Neuronal stem cell (in vitro differentiated cells): ENCODE data around the gene PIR.

Source experiments
- DNase-seq: peaks from one replicate; pipeline ENCODE4 v3.0.0-alpha.2; 2013; ENCODE audit warnings: low spot score
- H2AFZ ChIP-seq: one replicate; pipeline ENCODE4 v1.6.1; 2013; ENCODE audit warnings: mild to moderate bottlenecking, low read length, inconsistent platforms
- H2AK5ac ChIP-seq: 2 replicates; pipeline ENCODE4 v1.6.1; 2013; ENCODE audit warnings: low read depth, mild to moderate bottlenecking, inconsistent platforms, low read length, moderate library complexity, mixed read lengths
- H2BK120ac ChIP-seq: 2 replicates; pipeline ENCODE4 v1.6.1; 2013; ENCODE audit warnings: low read depth, mild to moderate bottlenecking, inconsistent platforms, low read length, moderate library complexity, mixed read lengths
- H2BK12ac ChIP-seq: one replicate; pipeline ENCODE4 v1.6.1; 2013; ENCODE audit warnings: low read length, inconsistent platforms
- H2BK15ac ChIP-seq: 2 replicates; pipeline ENCODE4 v1.6.1; 2013; ENCODE audit warnings: mild to moderate bottlenecking, low read length, inconsistent platforms, mixed read lengths
- H2BK5ac ChIP-seq: one replicate; pipeline ENCODE4 v1.6.1; 2013; ENCODE audit warnings: inconsistent platforms, mild to moderate bottlenecking, low read length, moderate library complexity
- H3K14ac ChIP-seq: one replicate; pipeline ENCODE4 v1.6.1; 2013; ENCODE audit warnings: low read length, inconsistent platforms
- H3K18ac ChIP-seq: 2 replicates; pipeline ENCODE4 v1.6.1; 2013; ENCODE audit warnings: low read length, inconsistent platforms
- H3K23ac ChIP-seq: 2 replicates; pipeline ENCODE4 v1.6.1; 2013; ENCODE audit warnings: low read depth, mild to moderate bottlenecking, mixed read lengths, low read length, inconsistent platforms; ENCODE audit not compliant: poor library complexity
- H3K27ac ChIP-seq: replicated peaks from 3 replicates; pipeline ENCODE4 v1.5.1; 2013; ENCODE audit warnings: low read length, inconsistent platforms
- H3K27me3 ChIP-seq, 3 experiments: 2 replicates each; pipeline ENCODE4 v1.6.1; 2013; ENCODE audit warnings: low read length in 3 of 3, mild to moderate bottlenecking in 2 of 3, inconsistent platforms in 1 of 3, low read depth in 1 of 3, mixed read lengths in 1 of 3, moderate library complexity in 1 of 3; ENCODE audit not compliant: control insufficient read depth in 3 of 3, insufficient read depth in 3 of 3
- H3K36me3 ChIP-seq, 2 donors: replicated peaks in 1 of 2; 2 replicates each; pipeline ENCODE4 v1.6.1; 2013; ENCODE audit warnings: low read length in 2 of 2; ENCODE audit not compliant: control insufficient read depth in 2 of 2, insufficient read depth in 2 of 2
- H3K4ac ChIP-seq: 2 replicates; pipeline ENCODE4 v1.6.1; 2013; ENCODE audit warnings: inconsistent platforms, mild to moderate bottlenecking, low read length, moderate library complexity
- H3K4me1 ChIP-seq, 2 donors: 1 replicate in 1 of 2; 2 replicates in 1 of 2; pipeline ENCODE4 v1.6.1; 2013; ENCODE audit warnings: low read length in 2 of 2, low read depth in 1 of 2; ENCODE audit not compliant: control insufficient read depth in 2 of 2, insufficient read depth in 1 of 2
- H3K4me2 ChIP-seq: one replicate; pipeline ENCODE4 v1.6.1; 2013; ENCODE audit warnings: mild to moderate bottlenecking, low read length, inconsistent platforms; ENCODE audit not compliant: insufficient read depth, poor library complexity, severe bottlenecking
- H3K4me3 ChIP-seq, 2 donors: 2 replicates each; pipeline ENCODE4 v1.5.1; 2013; ENCODE audit warnings: low read length in 2 of 2, mild to moderate bottlenecking in 2 of 2, inconsistent platforms in 1 of 2, moderate library complexity in 1 of 2
- H3K79me1 ChIP-seq: one replicate; pipeline ENCODE4 v1.6.1; 2013; ENCODE audit warnings: low read depth, mild to moderate bottlenecking, inconsistent platforms, low read length, moderate library complexity
- H3K9ac ChIP-seq: one replicate; pipeline ENCODE4 v1.6.1; 2013; ENCODE audit warnings: mild to moderate bottlenecking, low read depth, low read length, inconsistent platforms; ENCODE audit not compliant: poor library complexity
- H3K9me3 ChIP-seq, 2 donors: replicated peaks in 1 of 2; 2 replicates each; pipeline versions ENCODE3 to v1.6.1; 2013; ENCODE audit warnings: low read length in 2 of 2, mild to moderate bottlenecking in 2 of 2, inconsistent platforms in 1 of 2, low read depth in 1 of 2, mixed read lengths in 1 of 2, moderate library complexity in 1 of 2; ENCODE audit not compliant: control insufficient read depth in 2 of 2, insufficient read depth in 1 of 2
- H4K8ac ChIP-seq: one replicate; pipeline ENCODE4 v1.6.1; 2013; ENCODE audit warnings: low read depth, mild to moderate bottlenecking, inconsistent platforms, low read length, moderate library complexity
- H4K91ac ChIP-seq: one replicate; pipeline ENCODE4 v1.6.1; 2013; ENCODE audit warnings: low read length, low read depth, mild to moderate bottlenecking, inconsistent platforms; ENCODE audit not compliant: poor library complexity
- WGBS, 2 donors: extraction: QIAGEN DNeasy Blood & Tissue Kit; methylation state at CpG; one replicate each; pipeline ENCODE4 v1.1.7; 2013; ENCODE audit warnings: missing lambda C conversion rate in 2 of 2, mixed read lengths in 1 of 2; ENCODE audit not compliant: insufficient read length in 2 of 2, insufficient replicate concordance in 1 of 2; ENCODE audit errors: extremely low coverage in 2 of 2; 5-methylcytosine and 5-hydroxymethylcytosine counted together

Gene PIR

GRCh38 chrX:15514279-15514678, 21.1 kb upstream of the PIR start:
- no peak overlapping the region for H3K14ac ChIP-seq
- no peak overlapping the region for H4K8ac ChIP-seq
- no peak overlapping the region for H3K4me2 ChIP-seq
- no peaks in the 10 kb centered on the region for H3K9me3 ChIP-seq
- no peak overlapping the region for H3K18ac ChIP-seq
- H2BK120ac ChIP-seq: no peak overlapping the region
- H3K9ac ChIP-seq: no peak overlapping the region
- H3K23ac ChIP-seq: no peak overlapping the region
- peaks cover 0 to 13% of the 10 kb centered on the region in 2 donors for H3K4me1 ChIP-seq
- no peak overlapping the region for H2AK5ac ChIP-seq
- no peaks in the 10 kb centered on the region for H3K27me3 ChIP-seq
- H2BK12ac ChIP-seq: no peak overlapping the region
- H3K4me3 ChIP-seq: no peak overlapping the region
- no peaks in the 10 kb centered on the region for H3K36me3 ChIP-seq
- no peak overlapping the region for H2BK5ac ChIP-seq
- WGBS, 2 donors: no CpG with 5 or more reads among the region's 1 CpG
- H2BK15ac ChIP-seq: no peak overlapping the region
- no peak overlapping the region for H3K4ac ChIP-seq
- H3K79me1 ChIP-seq: no peaks in the 10 kb centered on the region
- H3K27ac ChIP-seq: no peak overlapping the region
- no peak overlapping the region for H2AFZ ChIP-seq
- no peak overlapping the region for H4K91ac ChIP-seq
- DNase-seq: no peak

DNA sequence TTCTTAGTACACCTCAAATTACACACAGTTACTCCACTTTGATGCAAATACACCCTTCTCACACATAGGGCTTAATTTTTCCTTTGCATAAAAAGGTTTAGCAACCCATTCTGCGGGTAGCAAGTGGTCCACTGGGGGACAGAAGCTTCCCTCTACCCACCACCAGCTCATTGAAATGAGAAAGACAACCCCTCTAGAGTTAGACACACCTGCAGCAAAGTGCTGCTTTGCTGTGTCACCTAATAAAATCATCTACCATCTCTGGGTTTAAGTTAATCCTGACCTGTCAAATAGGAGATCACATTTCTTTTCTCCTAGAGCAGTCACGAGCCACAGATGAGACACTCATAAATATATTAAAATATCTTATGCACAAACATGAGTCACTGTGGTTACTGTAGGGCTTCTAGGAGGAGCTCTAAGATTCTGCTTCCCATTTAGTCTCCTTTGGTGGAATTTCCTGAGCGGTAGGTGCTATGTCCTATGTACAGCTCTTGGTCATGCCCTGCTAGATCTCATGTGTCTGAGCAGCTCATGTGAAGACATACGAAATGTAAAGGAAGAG, 19.4 kb upstream of the PIR start:
- H2BK5ac ChIP-seq: no peak overlapping the region
- H2AK5ac ChIP-seq: no peak overlapping the region
- no CpG with 5 or more reads among the region's 4 CpGs for WGBS, 2 donors
- H2BK15ac ChIP-seq: no peak overlapping the region
- H3K27ac ChIP-seq: no peak overlapping the region
- no peak overlapping the region for H2BK12ac ChIP-seq
- H3K4me2 ChIP-seq: no peak overlapping the region
- no peak overlapping the region for H3K4me3 ChIP-seq
- no peak overlapping the region for H2BK120ac ChIP-seq
- no peaks in the 10 kb centered on the region for H3K36me3 ChIP-seq
- no peaks in the 10 kb centered on the region for H3K9me3 ChIP-seq
- no peak overlapping the region for H3K18ac ChIP-seq
- no peak overlapping the region for H3K23ac ChIP-seq
- H3K9ac ChIP-seq: no peak overlapping the region
- H3K14ac ChIP-seq: no peak overlapping the region
- H3K4ac ChIP-seq: no peak overlapping the region
- no peaks in the 10 kb centered on the region for H3K27me3 ChIP-seq
- DNase-seq: no peak
- H3K79me1 ChIP-seq: no peaks in the 10 kb centered on the region
- H4K8ac ChIP-seq: no peak overlapping the region
- no peak overlapping the region for H2AFZ ChIP-seq
- peaks cover 0 to 13% of the 10 kb centered on the region in 2 donors for H3K4me1 ChIP-seq
- H4K91ac ChIP-seq: no peak overlapping the region

- no CpG with 5 or more reads among the region's 1 CpG for WGBS, 2 donors
Observed at GRCh38 chrX:15511563-15511962, 18.4 kb upstream of the PIR start.

DNA sequence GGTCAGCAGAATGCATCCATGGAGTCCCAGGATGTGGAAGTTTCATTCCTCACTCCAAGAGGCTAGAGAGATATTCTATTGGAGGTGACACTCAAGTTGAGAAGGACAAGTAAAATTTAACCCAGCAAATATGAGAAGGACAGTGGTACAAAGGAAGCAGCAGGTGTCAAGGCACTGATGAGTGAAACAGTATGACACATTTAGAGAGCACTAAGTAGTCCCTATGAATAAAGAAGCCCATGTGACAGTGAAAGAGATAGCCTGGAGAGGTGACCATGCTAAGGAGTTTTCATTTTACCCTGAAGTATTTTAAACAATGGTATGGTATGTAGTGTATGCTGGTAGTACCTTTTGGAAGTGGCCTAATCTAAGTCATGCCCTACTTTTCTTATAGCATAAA, 16.7 kb upstream of the PIR start:
- no peak overlapping the region for H3K14ac ChIP-seq
- H3K9ac ChIP-seq: no peak overlapping the region
- H3K4me2 ChIP-seq: no peak overlapping the region
- no peak overlapping the region for H3K4ac ChIP-seq
- no peak overlapping the region for H3K27ac ChIP-seq
- no peaks in the 10 kb centered on the region for H3K79me1 ChIP-seq
- no peaks in the 10 kb centered on the region for H3K27me3 ChIP-seq
- H2BK15ac ChIP-seq: no peak overlapping the region
- no peak overlapping the region for H3K23ac ChIP-seq
- H2AFZ ChIP-seq: no peak overlapping the region
- H3K18ac ChIP-seq: no peak overlapping the region
- H2BK5ac ChIP-seq: no peak overlapping the region
- H2AK5ac ChIP-seq: no peak overlapping the region
- DNase-seq: no peak
- no peak overlapping the region for H2BK12ac ChIP-seq
- no peaks in the 10 kb centered on the region for H3K9me3 ChIP-seq
- peaks cover 0 to 13% of the 10 kb centered on the region in 2 donors for H3K4me1 ChIP-seq
- no peak overlapping the region for H4K8ac ChIP-seq
- H3K36me3 ChIP-seq: no peaks in the 10 kb centered on the region
- H4K91ac ChIP-seq: no peak overlapping the region
- no peak overlapping the region for H2BK120ac ChIP-seq
- H3K4me3 ChIP-seq: no peak overlapping the region

More at GRCh38 chrX:15511563-15511962, 18.4 kb upstream of the PIR start:
- Histone ChIP-seq H3K36me3 (no peaks in the 10 kb centered on the region), H2BK120ac (no peak overlapping the region), H3K9ac (no peak overlapping the region), H3K4me2 (no peak overlapping the region), H3K27ac (no peak overlapping the region), H4K8ac (no peak overlapping the region), H3K9me3 (no peaks in the 10 kb centered on the region), H3K18ac (no peak overlapping the region), H3K23ac (no peak overlapping the region), H3K4ac (no peak overlapping the region), H3K79me1 (no peaks in the 10 kb centered on the region), H2BK5ac (no peak overlapping the region), H2AFZ (no peak overlapping the region), H4K91ac (no peak overlapping the region), H2AK5ac (no peak overlapping the region), H2BK15ac (no peak overlapping the region), H3K4me1 (peaks cover 0 to 13% of the 10 kb centered on the region in 2 donors), H3K4me3 (no peak overlapping the region), H2BK12ac (no peak overlapping the region), H3K14ac (no peak overlapping the region), H3K27me3 (no peaks in the 10 kb centered on the region)
- DNase-seq: no peak
